GM19351 (cell line): Measurements from ENCODE around the gene KRT17.
"Not testable (repeated sequence)": the region's sequence is repeated elsewhere in the genome, so short reads cannot be mapped to it uniquely, and the experiment has no call there.

Experiments used
- ATAC-seq: cut with Tn5 transposase; IDR thresholded peaks from one replicate; pipeline ENCODE4 v1.9.1; 2021; ENCODE audit warnings: mild to moderate bottlenecking, moderate library complexity; ENCODE audit not compliant: unreplicated experiment

The KRT17 gene

GRCh38 chr17:41600318-41600717 lies 24.1 kb downstream of the KRT17 start:
- ATAC-seq, result no peak

GRCh38 chr17:41599680-41600079 lies 24.7 kb downstream of the KRT17 start:
- ATAC-seq, result no peak

GRCh38 chr17:41595585-41595984 lies 28.8 kb downstream of the KRT17 start:
- ATAC-seq, result no peak

- no peak for ATAC-seq
Measured at GRCh38 chr17:41594363-41594915, 29.9 kb downstream of the KRT17 start.

- ATAC-seq, result no peak
Measured at GRCh38 chr17:41593306-41593981, 30.9 kb downstream of the KRT17 start.

- no peak for ATAC-seq
Measured at GRCh38 chr17:41592601-41593305, 31.6 kb downstream of the KRT17 start.

GRCh38 chr17:41589301-41589700 lies 35.1 kb downstream of the KRT17 start:
- ATAC-seq, result no peak

- no peak for ATAC-seq
Measured at GRCh38 chr17:41588126-41588810, 36.1 kb downstream of the KRT17 start.

- ATAC-seq, result no peak
Measured at GRCh38 chr17:41586863-41587495, 37.4 kb downstream of the KRT17 start, which contains the start of gene KRT14. Gene KRT14, minus strand, starts transcription at chr17:41586895. Its CDS starts 61 bp downstream, at chr17:41586834.

- ATAC-seq, result no peak
Measured at GRCh38 chr17:41585301-41586056, 38.9 kb downstream of the KRT17 start.

- not testable (repeated sequence) for ATAC-seq
Measured at GRCh38 chr17:41584331-41584927, 39.9 kb downstream of the KRT17 start.

GRCh38 chr17:41583137-41584127 lies 40.9 kb downstream of the KRT17 start:
- no peak for ATAC-seq

- ATAC-seq, result not testable (repeated sequence)
Measured at GRCh38 chr17:41582061-41582968, 42.1 kb downstream of the KRT17 start.

- ATAC-seq, result no peak
Measured at GRCh38 chr17:41581366-41582060, 42.9 kb downstream of the KRT17 start.

- no peak for ATAC-seq
Measured at GRCh38 chr17:41580687-41581365, 43.5 kb downstream of the KRT17 start.

- no peak for ATAC-seq
Measured at GRCh38 chr17:41580244-41580575, 44.2 kb downstream of the KRT17 start.
